ENCODE results near the gene PSMC3IP.

The PSMC3IP gene

DNA sequence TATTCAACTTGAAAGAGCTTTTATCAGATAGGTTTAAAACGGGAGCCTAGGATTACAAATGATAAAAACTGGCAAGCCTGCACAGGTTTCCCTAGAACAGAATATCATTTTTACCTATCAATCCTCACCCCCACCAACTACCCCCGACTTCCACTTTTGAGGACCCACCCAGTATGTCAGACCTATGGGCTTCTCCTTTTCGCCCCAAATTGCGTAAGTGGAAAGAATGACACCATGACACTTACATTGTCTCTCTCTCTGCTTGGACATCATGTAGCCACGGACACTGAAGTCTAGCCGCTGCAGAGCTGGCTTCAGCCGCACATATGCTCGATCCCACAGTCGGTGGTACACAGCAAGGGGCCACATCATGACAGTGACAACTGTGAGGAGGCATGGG is 7.4 kb upstream of the PSMC3IP start:
- DNase-seq, result no peak

DNA sequence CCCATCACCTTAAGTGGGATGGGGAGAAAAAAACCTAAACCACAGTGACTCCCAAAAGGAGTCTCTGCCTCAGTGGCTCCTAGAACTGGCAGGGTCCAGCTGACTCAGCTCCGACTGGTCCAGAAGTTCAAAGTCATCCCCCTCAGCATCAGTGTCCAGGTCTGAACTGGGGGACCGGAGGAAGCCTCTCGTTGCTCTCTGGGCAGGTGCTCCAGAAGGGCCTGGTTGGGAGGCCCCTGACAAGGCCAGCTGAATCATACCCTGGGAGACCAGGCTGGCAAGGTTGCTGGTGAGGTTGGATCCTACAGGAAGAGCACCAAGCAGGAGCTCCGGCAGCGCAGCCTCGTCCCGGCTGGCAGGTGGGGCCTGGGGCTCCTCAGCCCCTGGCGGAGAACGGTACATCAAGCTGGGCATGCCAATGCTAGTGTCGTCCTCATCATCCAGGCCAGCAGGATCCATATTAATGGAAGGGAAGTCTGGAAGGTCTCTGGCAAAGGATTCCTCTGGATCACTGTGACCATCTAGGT is 4.3 kb upstream of the PSMC3IP start:
- no peak for DNase-seq

DNA sequence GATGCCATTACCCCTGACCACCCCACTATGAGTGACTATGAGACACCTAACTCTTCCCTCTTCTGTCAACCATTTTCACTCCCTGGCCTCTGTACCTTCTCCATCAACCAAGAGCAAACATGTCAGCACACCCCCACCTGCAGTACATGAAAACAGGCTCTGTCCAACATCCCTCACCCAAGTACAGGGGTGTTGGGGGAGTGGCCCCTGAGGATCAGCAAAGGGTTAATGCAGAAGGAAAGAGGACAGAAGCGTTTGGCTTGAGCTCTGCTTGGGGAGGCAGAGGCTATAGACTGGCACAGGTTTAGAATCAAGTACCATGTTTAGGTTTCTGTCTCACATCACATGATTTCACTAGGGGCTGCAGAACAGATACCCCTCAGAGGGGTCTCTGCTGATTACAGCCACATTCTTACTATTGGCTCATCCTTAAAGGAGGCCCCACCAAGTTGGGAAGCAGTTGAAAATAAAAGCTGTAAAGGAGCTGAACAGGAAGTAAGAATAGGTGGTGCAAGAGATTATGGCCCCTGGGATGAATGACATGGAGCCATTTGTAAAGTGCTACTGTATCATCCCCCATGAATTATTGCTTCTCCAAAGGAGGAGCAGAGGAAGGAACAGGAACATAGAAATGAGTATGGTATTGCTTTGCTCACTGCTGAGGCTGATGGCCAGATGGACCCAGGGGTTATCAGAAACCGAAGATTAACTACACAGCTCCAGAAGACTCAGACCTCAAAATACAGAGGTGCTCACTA is 2.4 kb upstream of the PSMC3IP start:
- DNase-seq, result no peak

DNA sequence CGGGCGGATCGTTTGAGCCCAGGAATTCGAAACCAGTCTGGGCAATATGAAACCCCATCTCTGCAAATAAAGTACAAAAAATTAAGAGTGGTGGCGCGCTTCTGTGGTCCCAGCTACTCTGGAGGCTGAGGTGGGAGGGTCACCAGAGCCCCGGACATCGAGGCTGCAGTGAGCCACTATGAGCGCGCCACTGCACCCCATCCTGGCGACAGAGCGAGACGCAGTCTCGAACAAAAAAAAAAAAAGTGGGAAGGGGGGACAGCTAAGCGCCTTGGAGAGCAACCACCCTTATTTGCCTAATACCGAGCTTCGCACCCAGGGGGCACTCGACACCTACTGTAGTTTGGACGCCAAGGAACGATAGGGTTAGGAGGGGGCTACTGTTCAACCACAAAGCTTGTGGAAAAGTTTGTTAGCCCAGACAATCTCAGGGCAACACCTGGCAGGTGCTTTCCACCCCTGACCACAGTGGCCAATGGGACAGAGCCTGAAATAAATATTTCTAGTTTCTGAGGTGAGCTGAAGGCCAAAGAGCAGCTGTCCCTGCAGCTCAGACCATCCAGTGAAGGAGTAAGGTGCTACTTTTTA is 847 bp upstream of the PSMC3IP start:
- peak; percentile 51 for DNase-seq

DNA sequence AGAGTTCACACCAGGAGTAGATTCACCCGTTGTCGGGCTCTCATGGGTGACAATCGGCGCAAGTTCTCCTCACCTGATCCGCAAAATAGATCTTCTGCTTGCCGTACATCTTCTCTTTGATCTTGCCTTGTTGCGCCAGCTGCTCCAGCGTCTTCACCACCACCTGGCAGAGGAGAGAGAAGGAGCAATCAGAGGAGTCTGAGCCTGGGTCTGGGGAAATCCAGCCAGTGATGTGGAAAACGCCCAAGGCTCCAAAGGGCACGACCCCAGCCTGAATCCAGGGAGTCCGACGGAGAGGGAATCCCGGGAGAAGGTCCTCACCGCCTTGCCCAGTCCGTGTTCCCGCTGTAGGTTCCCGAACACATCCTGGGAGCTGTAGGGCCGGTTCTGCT is 393 bp downstream of the PSMC3IP start:
- DNase-seq, result no peak

DNA sequence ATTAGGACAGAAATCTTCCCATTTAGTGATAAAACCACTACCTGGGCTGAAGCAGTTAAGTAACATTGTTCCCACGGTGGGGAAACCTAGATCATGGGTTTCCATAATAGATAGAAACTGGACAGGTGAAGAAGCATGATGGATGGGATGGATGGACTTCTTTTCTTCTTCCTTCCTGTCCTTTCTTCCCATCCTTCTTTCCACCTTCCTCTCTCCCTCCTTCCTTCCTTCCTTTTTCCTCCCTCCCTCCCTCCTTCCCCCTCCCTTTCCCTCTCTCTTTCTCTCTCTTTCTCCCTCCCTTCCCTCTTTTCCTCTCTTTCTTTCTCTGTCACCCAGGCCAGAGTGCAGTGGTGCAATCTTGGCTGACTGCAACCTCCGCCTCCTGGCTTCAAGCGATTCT is 3.1 kb downstream of the PSMC3IP start:
- no peak for DNase-seq

DNA sequence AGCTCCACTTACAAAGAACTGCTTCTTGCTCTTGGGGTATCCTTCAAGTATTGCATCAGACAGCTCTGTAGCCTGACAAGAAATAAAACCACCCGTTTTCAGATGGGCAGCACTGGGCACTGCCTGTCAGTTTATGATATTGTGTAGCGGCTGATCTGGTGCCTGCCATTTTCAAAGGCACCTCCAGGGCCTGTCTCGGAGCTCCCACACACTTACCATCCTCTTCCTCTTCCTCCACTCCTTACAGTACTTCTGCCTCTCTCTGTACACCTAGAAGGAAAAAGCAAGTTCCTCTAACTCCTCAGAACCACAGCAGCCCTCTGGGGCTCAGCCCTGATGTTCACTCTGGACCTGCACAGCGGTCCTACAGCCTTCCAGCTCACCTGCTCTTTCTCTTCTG is 4.4 kb downstream of the PSMC3IP start:
- no peak for DNase-seq

DNA sequence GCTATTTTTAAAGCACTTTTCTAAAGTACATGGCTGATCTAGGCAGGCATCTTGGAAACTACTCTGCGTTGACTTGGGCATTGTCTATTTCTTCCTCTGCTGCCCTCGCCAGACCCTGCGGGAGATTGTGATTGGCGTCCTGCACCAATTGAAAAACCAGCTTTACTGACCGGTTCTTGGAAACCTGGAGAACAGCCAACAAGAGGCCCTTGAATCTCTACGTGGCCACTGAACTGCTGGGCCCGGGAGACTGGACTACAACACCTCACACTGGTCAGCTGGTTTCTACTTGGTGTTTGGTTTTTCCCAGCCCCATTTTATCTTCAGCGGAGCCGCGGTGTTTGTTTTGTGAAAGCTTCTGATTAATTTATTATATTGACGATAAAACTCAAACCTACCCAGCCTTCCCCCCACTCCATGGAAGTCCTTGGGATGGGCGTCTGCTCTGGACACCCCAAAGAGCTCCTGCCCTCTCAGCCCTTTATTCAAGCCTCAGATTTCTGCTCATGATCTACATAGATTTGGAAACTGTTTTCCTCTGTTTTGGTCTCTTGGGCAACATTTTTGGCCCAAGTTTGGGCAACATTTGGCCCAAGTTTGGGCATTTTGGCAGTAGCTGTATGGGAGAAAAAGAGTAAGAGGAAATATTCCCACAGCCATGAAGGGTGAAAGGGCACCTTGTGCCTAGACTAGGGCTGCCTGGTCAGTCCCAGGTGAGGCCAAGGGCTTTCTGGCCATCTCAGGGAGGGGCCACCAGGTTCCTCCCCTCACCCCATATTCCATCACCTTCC is 5.9 kb downstream of the PSMC3IP start:
- no peak for DNase-seq

DNA sequence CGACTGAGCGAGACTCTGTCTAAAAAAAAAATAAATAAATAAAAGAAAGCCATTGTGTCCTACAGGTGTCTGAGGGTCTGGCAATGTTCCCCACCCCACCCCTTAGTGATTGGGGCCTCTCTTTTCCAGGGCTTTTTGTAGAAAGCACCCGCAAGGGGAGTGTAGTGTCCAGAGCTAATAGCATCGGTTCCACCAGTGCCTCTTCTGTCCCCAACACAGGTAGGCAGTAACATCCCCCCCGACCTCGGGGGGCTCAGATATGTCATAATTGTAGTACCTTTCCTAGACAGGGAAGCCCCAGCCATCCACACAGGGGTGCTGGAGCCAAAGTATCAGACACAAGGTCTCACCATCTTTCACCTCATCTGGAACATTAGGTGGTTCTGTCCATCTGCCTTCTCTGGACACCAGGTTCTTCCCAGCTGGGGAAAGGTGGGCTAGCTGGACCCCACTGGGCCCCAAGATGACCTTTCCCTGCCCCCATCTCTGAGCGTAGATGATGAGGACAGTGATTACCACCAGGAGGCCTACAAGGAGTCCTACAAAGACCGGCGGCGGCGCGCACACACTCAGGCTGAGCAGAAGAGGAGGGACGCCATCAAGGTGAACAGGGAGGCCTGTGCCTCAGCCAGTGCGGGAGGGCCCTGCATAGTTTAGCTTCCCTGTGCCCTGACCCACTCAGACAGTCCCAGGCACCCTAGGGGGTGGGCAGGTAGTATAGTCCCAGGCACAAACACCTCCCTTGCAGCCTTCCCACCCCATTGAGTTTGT is 9.0 kb downstream of the PSMC3IP start:
- no peak for DNase-seq

DNA sequence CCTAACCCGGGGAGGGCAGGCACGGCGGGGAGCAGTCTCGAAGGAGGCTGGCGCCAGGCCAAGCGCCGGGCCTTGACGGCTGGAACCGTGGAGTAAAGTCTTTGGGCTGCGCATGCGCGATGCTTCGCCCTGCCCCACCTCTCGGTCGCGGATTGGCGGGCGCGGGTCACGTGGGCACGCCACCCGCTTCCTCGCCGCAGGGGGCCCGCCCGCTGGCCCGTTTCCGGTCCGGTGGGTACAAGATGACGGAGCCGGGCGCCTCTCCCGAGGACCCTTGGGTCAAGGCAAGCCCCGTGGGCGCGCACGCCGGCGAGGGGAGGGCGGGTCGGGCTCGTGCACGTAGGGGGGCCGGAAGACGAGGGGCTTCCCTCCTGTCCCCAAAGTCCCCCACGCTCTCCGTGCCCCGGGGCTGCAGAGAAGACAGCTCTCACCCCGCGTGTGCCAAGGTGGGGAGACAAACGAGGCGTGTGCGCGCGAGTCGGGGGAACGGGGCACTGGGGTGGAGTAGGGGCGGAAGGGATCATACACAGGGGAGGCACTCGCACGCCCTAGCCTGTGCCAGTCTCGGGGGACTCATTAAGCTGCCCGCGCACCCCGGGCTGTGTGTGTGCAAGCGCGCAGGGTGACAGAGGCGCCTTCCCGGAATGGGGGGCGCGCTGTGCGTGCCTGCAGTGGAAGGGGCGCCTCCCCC is 10.5 kb downstream of the PSMC3IP start, which contains the start of gene MLX:
MLX (plus strand) TSS at position 218 of the 691 bp plus-strand sequence; CDS start at position 243, 25 bp downstream.
- DNase-seq, result peak; percentile 74

DNA sequence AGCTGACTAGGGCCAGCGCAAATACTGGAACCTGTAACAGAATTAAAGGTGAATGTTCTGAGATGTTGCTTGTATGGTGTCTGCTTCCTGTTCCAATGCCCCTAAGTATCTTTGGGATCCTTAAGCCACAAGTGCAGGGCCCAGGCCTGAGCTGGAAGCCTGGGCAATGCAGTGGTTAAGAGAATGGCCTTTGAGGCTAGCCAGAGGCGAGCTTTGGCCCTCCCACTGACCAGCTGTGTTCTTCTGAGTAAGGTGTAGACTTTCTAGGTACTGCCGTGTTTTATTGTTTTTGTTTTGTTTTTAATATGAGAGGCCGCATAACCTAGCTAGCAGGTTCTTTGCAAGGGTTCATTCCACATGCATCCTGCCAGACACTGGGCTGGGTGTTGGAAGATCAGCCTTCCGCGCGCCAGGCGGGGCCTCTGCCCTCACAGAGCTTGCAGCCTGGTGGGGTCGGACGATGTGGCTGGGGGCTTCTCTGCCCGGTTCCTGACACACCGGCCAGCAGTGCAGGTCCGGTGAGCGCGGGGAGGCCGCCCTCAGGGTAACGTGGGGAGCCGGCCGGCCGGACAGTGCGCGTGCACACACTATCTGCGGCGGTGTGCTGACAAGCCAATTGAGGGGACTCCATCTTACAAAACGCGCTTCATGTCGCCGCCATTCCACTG is 11.2 kb downstream of the PSMC3IP start:
- no peak for DNase-seq

DNA sequence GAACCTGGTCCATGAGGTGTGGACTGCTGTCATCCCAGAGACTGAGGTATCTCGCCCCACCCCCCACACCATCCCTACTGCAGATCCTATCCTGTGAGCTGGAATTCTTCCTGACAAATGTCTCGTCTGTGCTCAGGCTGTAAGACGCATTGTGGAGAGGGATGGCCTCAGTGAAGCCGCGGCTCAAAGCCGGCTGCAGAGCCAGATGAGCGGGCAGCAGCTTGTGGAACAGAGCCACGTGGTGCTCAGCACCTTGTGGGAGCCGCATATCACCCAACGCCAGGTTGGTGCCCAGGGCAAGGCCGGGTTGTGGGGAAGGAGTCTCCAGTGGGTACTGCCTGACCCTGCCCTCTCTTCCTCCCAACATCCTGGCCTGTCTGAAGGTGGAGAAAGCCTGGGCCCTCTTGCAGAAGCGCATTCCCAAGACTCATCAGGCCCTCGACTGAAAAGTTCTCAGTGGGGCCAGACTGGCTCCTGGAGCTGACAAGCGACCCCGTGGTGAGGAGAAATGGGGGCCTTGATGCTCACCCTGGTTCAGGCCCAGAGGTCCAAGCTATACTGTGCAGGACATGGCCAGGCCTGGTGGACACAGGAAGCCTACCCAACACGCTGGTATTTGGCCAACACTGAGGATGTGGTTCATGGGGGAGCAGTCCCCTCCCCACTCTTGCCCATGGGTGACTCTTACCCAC is 11.9 kb downstream of the PSMC3IP start:
- DNase-seq, result no peak

DNA sequence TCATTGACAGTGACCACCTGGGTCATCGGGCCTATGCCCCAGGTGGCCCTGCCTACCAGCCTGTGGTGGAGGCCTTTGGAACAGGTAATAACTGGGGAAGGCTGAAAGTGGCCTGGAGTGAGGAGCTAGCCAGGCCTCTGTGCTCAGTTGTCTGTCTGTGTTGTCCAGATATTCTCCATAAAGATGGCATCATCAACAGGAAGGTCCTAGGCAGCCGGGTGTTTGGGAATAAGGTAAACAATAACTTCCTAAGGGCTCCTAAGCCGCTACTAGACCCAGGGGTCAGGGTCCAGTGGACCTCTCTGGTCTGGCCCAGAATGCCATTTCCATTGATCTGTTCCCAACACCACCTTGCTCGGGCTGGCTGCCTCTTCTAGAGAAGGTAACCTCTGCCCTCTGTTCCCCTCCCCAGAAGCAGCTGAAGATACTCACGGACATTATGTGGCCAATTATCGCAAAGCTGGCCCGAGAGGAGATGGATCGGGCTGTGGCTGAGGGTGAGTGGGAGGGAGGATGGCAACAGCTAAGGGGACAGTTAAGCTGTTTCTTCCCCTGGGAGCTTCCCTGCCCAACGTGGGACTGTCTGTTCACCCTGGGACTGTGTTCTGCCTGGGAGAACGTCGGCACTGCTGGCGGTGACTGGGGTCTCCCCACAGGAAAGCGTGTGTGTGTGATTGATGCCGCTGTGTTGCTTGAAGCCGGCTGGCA is 12.6 kb downstream of the PSMC3IP start:
- no peak for DNase-seq

DNA sequence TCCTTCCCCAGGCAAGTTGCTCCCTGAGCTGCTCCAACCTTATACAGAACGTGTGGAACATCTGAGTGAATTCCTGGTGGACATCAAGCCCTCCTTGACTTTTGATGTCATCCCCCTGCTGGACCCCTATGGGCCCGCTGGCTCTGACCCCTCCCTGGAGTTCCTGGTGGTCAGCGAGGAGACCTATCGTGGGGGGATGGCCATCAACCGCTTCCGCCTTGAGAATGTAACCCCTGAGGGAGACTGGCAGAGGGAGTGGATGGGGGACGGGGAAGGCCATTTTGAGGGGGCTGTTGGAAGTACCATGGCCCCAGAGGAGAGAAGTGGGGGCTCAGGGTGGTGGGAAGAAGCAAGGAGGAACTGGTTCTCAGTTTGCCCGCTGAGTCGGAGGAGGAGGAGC is 13.6 kb downstream of the PSMC3IP start:
- DNase-seq, result no peak

DNA sequence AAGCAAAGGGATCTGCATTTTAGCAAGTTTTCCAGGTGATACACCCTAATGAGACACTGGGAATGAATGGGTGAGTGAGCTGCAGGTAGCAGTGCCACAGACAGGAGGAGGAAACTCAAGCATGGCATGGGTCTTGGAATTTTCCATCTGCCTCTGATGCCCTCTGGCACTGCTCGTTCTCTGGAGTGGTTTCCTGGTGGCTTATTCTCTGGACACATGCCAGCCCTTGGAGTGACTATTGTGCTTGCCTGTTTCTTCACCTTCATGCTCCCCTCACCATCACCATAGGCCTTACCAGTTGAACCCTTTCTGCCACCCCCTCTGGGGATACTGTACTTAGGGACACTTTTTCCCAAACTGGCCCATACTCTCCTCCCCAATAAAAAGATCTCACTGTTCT is 14.0 kb downstream of the PSMC3IP start:
- DNase-seq, result no peak

DNA sequence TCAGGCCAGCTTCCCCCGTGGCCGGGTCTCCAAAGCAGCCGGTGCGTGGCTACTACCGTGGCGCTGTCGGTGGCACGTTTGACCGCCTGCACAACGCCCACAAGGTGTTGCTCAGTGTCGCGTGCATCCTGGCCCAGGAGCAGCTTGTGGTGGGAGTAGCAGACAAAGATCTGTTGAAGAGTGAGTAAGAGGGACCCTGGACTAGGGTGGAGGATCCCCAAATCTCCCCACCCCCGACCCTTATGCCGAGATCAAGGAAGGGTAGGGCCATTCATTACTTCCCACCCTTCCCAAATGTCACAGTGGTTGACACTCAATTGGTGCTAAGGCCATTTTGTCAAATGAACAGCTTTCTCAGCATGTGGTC is 14.4 kb downstream of the PSMC3IP start:
- no peak for DNase-seq

DNA sequence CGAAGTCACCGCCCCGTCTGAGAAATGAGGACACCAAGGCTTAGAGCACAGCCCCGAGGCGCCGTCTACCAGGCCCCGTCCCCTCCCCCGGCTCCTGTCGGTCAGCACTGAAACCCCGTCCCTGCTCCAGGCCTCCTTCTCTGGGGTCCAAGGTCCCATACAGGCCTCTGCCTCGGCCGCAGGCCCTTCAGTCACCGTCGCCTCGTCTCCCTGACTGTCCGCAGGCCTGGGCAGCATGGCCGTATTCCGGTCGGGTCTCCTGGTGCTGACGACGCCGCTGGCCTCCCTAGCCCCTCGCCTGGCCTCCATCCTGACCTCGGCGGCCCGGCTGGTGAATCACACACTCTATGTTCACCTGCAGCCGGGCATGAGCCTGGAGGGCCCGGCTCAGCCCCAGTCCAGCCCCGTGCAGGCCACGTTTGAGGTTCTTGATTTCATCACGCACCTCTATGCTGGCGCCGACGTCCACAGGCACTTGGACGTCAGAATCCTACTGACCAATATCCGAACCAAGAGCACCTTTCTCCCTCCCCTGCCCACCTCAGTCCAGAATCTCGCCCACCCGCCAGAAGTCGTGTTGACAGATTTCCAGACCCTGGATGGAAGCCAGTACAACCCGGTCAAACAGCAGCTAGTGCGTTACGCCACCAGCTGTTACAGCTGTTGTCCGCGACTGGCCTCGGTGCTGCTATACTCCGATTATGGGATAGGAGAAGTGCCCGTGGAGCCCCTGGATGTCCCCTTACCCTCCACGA is 15.0 kb downstream of the PSMC3IP start:
- no peak for DNase-seq

DNA sequence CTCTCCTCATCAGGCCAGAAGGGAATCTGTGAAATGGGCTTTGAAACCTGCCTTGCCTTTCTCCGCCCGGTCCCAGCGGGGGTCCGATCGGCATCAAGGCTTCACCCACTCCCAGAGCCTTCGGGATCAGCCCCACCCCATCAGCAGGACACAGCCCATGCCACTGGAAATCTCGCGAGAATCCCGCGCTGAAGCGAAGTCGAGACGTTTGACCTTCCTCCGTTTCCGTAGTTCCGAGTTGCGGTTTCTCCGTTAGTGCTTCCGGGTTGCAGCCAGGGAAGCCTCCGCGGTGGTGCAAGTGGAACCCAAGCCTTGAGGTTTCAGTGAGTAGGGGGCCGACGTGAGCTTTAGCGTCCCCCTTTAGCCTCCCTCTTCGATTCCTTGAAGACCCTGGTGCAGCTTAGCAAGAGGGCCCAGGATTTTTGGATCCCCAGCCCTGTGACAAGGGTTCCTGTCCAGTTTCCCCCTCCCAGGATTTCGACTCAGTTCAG is 15.6 kb downstream of the PSMC3IP start, which contains the start of gene COASY:
COASY (plus strand) TSS at position 252 of the 491 bp plus-strand sequence. CDS start 475 bp downstream, outside the sequence.
- peak; percentile 97 for DNase-seq

DNA sequence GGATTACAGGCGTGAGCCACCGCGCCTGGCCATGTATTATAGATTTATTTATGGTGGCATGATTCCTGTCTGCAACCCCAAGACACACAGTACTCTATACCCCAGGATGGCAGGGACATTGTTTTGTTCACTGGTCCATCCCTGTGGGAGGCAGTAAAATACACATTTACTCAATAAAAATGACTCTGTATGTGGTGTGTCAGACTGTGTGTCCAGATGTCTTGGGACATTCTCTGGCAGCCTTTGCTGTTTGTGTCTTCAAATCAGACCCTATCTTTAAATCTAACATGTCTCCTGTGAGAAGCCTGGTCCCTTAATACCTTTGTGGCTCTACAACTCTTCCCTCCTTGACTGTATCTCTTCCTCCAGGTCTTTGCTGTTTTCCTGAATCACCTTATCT is 17.3 kb downstream of the PSMC3IP start:
- no peak for DNase-seq
